GM19324 (cell line): Measurements from ENCODE around the gene MAPK14.
"Not testable (repeated sequence)": the region's sequence is repeated elsewhere in the genome, so short reads cannot be mapped to it uniquely, and the experiment has no call there.

Source experiments
- ATAC-seq: cut with Tn5 transposase; IDR thresholded peaks from one replicate; pipeline ENCODE4 v1.9.1; 2021; ENCODE audit warnings: mild to moderate bottlenecking, moderate library complexity; ENCODE audit not compliant: unreplicated experiment, low FRiP score

The MAPK14 gene

DNA sequence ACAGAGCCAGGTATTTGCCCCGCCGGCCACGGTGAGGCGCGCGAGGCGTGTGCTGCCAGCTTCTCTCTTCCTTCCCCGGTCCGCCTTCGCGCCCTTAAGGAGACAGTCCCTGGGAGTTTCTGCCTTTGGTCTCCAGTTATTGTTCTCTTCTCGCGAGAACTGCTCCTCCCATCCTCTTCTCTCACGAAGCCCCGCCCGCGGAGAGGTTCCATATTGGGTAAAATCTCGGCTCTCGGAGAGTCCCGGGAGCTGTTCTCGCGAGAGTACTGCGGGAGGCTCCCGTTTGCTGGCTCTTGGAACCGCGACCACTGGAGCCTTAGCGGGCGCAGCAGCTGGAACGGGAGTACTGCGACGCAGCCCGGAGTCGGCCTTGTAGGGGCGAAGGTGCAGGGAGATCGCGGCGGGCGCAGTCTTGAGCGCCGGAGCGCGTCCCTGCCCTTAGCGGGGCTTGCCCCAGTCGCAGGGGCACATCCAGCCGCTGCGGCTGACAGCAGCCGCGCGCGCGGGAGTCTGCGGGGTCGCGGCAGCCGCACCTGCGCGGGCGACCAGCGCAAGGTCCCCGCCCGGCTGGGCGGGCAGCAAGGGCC, at the start of gene MAPK14:
Gene MAPK14, plus strand, starts transcription at position 308 of the 587 bp plus-strand sequence. CDS start 350 bp downstream, outside the sequence.
- peak; percentile 90 for ATAC-seq

GRCh38 chr6:35980126-35980525, 47.5 kb upstream of the MAPK14 start:
- ATAC-seq, result not testable (repeated sequence)

DNA sequence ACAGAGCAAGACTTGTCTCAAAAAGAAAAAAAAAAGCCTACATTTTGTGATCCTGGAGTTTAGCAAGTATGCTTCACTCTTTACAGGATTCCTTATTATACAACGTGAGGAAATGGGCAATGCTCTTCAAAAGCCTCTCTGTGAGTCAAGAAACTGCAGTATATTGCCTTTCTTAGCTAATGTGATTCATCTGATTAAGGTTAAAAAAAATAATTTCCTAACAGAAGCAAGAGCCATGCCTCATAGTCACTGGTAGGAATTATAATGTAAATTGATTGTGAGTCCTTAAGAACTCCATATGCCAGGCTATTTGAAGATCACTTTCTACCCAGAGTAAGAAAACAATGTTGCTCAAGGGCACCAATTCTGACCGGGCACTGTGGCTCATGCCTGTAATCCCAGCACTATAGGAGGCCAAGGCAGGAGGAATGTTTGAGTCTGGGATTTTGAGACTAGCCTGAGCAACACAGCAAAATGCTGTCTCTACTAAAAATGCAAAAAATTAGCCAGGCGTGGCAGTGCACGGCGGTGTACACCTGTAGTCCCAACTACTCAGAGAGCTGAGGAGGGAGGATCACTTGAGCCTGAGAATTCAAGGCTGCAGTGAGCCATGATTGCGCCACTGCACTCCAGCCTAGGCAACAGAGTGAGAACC, 46.5 kb upstream of the MAPK14 start:
- no peak for ATAC-seq

DNA sequence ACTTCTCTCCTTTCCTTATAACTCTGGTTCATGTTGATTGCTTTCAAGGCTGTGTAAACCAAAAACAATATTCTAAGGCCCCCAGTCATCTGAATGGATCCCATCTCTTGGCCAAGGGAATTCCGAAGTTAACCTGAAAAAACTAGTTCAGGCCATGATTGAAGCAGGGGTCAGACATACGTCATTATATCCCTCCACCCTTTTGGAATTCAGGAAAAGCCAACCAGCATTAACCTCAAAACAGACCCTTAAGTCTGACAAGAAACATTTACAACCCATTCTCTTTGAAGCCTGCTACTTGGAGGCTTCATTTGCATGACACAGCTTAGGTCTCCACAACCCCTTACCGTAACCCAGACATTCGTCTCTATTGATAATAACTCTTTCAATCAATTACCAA, 42.9 kb upstream of the MAPK14 start:
- ATAC-seq, result no peak

GRCh38 chr6:35988047-35988446, 39.6 kb upstream of the MAPK14 start:
- not testable (repeated sequence) for ATAC-seq

GRCh38 chr6:35993150-35993549, 34.5 kb upstream of the MAPK14 start:
- ATAC-seq, result no peak

DNA sequence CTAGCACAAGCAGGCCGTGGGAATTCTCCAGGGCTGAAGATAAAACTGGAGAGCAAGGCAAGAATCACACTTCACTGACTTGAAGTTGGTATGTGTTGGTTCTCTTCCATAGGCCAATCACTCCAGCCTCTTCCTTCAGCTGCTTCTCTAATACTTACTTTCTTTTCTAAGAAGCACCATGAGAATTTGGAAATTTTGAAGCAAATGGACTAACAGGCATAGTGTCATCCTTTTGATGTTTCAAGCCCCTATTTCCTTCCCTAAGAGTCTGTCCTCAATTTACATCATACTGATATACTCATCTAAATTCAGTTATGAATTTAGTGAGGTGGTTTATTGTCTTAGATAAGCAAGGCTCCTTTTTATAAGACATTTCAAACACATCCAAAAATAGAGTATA, 27.2 kb upstream of the MAPK14 start:
- ATAC-seq, result no peak

- no peak for ATAC-seq
These were observed 11.9 kb upstream of the MAPK14 start for GRCh38 chr6:36015666-36016065.

- ATAC-seq, result no peak
These were observed 9.3 kb upstream of the MAPK14 start for GRCh38 chr6:36018339-36018738.

- no peak for ATAC-seq
These were observed 8.4 kb upstream of the MAPK14 start for GRCh38 chr6:36019167-36019566.

DNA sequence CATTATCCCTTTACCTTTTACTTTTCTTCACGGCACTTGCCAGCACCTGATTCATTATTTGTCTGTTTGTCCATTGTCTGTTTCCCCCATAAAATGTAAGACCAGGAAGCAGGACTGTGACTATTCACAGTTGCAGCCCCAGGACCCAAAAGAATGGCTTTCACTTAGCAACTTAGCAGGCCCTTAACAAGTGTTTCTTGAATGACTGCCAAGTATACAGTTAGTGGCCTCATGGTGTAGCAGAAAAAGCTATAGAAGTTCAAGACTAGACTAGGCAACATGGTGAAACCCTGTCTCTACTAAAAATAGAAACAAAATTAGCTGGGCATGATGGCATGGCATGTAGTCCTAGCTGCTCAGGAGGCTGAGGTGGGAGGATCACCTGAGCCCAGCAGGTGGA, 7.5 kb upstream of the MAPK14 start:
- no peak for ATAC-seq

DNA sequence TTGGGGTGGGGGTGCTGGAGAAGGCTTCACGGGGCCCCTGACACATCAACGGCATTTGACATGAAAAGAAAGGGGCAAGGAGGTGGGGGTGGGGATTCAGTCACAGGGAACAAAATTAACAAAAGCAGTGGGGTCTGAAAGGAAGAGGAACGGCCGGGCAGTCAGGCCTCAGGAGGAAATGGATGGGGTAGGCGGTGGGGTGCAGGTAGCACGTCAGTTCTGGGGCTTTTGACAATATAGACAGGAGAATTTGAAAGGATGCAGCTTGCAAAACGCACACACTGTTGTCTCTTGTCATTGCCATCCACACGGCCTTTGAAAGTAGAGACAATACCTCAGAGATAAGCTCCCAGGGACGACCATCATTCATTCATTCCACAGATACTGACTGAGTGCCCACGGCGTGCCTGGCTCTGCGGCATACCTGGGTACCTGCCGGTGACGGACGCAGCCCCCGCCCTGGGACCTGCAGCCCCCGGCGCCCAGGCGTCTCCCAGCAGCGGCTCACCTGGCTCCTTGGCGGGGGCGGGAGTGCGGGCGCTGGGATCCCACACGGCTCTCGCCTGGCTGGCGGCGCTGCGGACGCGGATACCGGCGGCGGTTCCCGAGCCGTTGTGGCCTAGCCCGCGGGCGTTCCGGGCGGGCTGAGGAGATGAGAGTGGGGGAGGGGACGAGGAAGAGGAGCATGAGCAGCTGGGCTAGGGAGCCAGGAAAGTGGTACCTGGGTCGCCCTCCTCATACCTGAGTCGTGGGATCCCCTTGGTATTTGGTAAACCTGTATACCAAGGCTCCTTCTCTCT, 3.4 kb upstream of the MAPK14 start, which contains the start of gene SLC26A8:
Gene SLC26A8, minus strand, starts transcription at position 646 of the 800 bp plus-strand sequence. CDS start 4,934 bp downstream, outside the sequence.
- ATAC-seq, result no peak

GRCh38 chr6:36025260-36025931, 2.2 kb upstream of the MAPK14 start:
- ATAC-seq, result no peak

GRCh38 chr6:36025932-36026327, 1.7 kb upstream of the MAPK14 start:
- ATAC-seq, result no peak

DNA sequence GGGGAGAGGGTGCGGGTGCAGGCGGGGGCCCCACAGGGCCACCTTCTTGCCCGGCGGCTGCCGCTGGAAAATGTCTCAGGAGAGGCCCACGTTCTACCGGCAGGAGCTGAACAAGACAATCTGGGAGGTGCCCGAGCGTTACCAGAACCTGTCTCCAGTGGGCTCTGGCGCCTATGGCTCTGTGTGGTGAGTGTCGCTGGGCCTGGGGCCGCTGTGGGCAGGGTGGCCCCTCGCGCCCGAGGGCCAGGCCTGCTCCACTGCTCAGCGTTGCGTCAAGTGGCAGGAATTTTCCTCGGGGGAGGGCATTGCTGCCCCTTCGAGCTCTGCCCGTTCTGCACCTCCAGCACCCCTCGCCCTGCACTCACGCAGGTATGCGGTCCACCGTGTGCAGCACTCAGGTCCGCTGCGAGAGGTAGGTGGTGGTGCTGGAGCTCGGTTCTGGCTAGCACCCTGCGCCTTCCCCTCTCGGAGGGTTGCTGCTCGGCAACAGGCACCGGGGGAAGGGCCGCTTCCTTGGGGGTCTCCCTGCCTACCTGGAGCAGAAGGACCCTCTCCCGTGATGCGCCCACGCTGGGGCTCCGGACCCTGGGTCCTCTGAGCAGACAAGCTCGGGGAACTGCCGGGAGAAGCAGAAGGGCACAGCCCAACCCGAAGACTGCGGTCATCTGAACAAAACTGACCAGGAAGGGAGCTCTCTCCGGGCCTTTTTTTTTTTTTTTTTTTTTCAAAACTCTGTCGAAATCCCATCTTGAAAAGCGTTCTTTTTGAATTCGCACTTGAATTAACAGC, 674 bp downstream of the MAPK14 start:
- ATAC-seq, result peak; percentile 23

DNA sequence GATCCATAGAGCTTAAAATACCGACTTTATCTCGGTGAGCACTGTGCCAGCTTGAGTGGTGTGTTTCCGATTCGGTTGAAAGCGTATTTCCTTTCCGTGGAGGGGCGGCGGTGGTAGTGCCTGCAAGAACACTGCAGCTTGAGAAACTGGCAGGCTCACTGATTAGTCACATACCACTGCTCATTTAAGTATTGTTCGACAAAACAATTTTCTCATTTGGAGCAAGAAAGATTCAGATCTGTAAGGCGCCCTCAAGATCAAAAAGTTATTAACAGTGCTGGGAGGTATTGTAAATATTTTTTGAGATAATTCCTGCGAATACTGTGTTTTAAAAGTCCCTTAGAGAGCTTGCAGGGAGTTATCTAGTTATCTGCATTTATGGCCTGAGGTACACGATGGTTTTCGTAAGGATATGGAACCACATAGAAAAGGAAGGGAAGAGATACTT, 1.3 kb downstream of the MAPK14 start:
- no peak for ATAC-seq

GRCh38 chr6:36029464-36029863, 1.9 kb downstream of the MAPK14 start:
- ATAC-seq, result no peak

- ATAC-seq, result no peak
These were observed 4.7 kb downstream of the MAPK14 start for GRCh38 chr6:36032261-36032660.

- not testable (repeated sequence) for ATAC-seq
These were observed 5.5 kb downstream of the MAPK14 start for GRCh38 chr6:36033144-36033543.

GRCh38 chr6:36033935-36034334, 6.3 kb downstream of the MAPK14 start:
- ATAC-seq, result no peak
